HL-60 (cell line): ENCODE measurements around the gene SPATA32.

Experiments used
- GABPA ChIP-seq: IDR thresholded peaks from 2 replicates; pipeline ENCODE4 v1.6.1; 2012; ENCODE audit warnings: low read depth
- POLR2AphosphoS5 ChIP-seq: IDR thresholded peaks from 2 replicates; pipeline ENCODE4 v1.6.1; 2012; ENCODE audit warnings: low read depth
- SPI1 ChIP-seq: IDR thresholded peaks from 2 replicates; pipeline ENCODE4 v1.6.1; 2012; ENCODE audit warnings: low read depth, mild to moderate bottlenecking, borderline replicate concordance
- TF ChIP-seq, protein P1 (sequence below): IDR thresholded peaks from one replicate; pipeline ENCODE4 v1.5.1; 2011; ENCODE audit warnings: low read length, control low read depth, inconsistent platforms; ENCODE audit not compliant: insufficient read depth

DNA sequence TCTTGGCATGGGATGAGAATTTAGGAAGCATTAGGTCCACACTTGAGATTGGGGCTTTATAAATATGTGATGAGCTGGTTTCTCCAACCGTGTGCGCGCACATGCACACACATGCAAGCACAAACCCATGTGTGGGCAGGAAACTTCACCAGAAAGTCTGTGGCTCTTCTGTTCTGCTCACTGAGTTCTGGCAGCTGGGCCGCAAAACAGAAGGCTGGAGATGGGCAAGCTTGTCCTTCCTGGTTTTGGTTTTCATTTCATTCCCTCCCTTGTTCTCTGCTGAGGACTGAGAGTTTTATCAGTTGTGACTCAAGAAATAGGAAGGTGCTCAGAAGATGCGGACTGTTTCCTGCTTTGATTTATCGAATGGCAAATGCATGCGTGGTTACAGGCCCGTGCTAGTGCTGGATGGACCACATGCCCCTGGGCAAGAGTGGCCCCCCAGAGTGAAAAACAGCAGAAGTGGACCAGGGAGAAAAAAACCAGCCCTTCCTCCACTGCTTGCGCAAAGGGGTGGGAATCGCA lies 40.8 kb upstream of the SPATA32 start:
- TF ChIP-seq, protein P1, sequence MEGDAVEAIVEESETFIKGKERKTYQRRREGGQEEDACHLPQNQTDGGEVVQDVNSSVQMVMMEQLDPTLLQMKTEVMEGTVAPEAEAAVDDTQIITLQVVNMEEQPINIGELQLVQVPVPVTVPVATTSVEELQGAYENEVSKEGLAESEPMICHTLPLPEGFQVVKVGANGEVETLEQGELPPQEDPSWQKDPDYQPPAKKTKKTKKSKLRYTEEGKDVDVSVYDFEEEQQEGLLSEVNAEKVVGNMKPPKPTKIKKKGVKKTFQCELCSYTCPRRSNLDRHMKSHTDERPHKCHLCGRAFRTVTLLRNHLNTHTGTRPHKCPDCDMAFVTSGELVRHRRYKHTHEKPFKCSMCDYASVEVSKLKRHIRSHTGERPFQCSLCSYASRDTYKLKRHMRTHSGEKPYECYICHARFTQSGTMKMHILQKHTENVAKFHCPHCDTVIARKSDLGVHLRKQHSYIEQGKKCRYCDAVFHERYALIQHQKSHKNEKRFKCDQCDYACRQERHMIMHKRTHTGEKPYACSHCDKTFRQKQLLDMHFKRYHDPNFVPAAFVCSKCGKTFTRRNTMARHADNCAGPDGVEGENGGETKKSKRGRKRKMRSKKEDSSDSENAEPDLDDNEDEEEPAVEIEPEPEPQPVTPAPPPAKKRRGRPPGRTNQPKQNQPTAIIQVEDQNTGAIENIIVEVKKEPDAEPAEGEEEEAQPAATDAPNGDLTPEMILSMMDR: no peak
- TF ChIP-seq GABPA: no peak
- TF ChIP-seq POLR2AphosphoS5: no peak
- TF ChIP-seq SPI1: no peak
